ENCODE measurements around the gene APBB1IP. TPM values are rescaled to one million over a fixed set of nuclear protein-coding genes. Genes with fewer than 3 reads are reported as not detected.

Gene APBB1IP
- total and polyA plus RNA-seq, 9 of the 15 experiments (the other 6 are each of a cell fraction or from before 2014, with no cell fraction given): 0.03 to 0.11 (median 0.06) TPM; not detected in 4

DNA sequence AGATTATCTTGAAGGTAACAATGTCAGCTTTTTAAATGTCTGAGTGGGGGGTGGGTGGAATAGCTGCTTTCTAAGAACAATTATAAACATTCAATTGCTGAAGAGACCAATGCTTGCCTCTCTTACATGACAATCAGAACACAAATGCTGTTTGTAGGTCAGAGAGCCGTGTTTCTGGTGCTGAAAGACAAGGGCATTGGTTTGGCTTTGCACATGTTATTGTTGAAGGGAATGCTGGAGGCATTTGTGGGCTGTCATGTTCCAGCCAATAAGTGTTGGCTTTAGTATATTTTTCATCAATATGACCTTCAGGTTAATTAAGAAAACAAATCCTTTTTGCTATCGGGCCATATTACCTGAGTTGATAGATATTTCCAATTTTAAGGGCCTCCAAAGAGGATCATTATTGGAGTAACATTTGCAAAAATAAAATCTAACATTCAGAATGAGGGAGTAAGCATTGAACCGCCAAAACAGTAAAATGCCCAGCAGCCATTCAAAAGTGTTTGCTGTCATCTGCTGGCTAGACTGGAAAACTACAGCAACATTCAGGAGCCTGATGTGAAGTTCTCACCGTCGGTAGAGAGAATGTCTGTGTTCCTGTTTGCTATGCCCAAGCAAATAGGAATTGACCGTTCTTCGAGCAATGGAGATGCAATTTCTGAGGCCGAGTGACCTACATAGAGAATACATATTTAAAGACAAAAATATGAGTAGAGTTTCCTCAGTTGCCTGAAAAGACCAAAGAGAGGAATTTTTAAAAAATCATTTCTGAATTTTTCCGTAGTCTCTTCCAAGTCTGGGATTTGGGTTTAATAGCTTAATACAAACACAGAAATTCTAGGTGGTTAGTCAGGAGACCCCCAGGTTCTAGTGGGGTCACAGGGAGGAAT lies 118.9 kb downstream of the APBB1IP start (continued):
- peak; percentile 75 for TF ChIP-seq SMC3 (conservative IDR thresholded peaks at IDR 0.05; ENCODE audit: insufficient read depth, low read depth, low read length)
- TF ChIP-seq, protein P1, sequence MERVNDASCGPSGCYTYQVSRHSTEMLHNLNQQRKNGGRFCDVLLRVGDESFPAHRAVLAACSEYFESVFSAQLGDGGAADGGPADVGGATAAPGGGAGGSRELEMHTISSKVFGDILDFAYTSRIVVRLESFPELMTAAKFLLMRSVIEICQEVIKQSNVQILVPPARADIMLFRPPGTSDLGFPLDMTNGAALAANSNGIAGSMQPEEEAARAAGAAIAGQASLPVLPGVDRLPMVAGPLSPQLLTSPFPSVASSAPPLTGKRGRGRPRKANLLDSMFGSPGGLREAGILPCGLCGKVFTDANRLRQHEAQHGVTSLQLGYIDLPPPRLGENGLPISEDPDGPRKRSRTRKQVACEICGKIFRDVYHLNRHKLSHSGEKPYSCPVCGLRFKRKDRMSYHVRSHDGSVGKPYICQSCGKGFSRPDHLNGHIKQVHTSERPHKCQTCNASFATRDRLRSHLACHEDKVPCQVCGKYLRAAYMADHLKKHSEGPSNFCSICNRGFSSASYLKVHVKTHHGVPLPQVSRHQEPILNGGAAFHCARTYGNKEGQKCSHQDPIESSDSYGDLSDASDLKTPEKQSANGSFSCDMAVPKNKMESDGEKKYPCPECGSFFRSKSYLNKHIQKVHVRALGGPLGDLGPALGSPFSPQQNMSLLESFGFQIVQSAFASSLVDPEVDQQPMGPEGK (CRISPR knock-in tag; IDR thresholded peaks at IDR 0.05; ENCODE audit: borderline replicate concordance): no peak
- TF ChIP-seq GABPA (tag; conservative IDR thresholded peaks at IDR 0.05; ENCODE audit: low read depth): no peak
- TF ChIP-seq, protein P2, sequence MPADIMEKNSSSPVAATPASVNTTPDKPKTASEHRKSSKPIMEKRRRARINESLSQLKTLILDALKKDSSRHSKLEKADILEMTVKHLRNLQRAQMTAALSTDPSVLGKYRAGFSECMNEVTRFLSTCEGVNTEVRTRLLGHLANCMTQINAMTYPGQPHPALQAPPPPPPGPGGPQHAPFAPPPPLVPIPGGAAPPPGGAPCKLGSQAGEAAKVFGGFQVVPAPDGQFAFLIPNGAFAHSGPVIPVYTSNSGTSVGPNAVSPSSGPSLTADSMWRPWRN (IDR thresholded peaks at IDR 0.05; ENCODE audit: low read depth): no peak
- no peak for TF ChIP-seq ZNF780A (CRISPR knock-in tag; IDR thresholded peaks at IDR 0.05)
- no peak for TF ChIP-seq NR2C2 (CRISPR knock-in tag; IDR thresholded peaks at IDR 0.05)
- no peak for TF ChIP-seq NR2C2 (tag; IDR thresholded peaks at IDR 0.05)
- TF ChIP-seq KLF13 (tag; IDR thresholded peaks at IDR 0.05; ENCODE audit: borderline replicate concordance, low read depth): no peak
- no peak for TF ChIP-seq FOXM1 (IDR thresholded peaks at IDR 0.05; ENCODE audit: low read depth)
- no peak for TF ChIP-seq FOXM1 (CRISPR knock-in tag; IDR thresholded peaks at IDR 0.05; ENCODE audit: low read depth)
- peak; percentile 60; the same call in 1 of the 2 replicates for TF ChIP-seq RB1 (IDR thresholded peaks at IDR 0.05; ENCODE audit: low read depth)
- peak; percentile 62; the same call in 1 of the 2 replicates for TF ChIP-seq ARID2 (IDR thresholded peaks at IDR 0.05)
- TF ChIP-seq, protein P3, sequence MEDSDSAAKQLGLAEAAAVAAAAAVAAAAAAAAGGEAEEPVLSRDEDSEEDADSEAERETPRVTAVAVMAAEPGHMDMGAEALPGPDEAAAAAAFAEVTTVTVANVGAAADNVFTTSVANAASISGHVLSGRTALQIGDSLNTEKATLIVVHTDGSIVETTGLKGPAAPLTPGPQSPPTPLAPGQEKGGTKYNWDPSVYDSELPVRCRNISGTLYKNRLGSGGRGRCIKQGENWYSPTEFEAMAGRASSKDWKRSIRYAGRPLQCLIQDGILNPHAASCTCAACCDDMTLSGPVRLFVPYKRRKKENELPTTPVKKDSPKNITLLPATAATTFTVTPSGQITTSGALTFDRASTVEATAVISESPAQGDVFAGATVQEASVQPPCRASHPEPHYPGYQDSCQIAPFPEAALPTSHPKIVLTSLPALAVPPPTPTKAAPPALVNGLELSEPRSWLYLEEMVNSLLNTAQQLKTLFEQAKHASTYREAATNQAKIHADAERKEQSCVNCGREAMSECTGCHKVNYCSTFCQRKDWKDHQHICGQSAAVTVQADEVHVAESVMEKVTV (CRISPR knock-in tag; IDR thresholded peaks at IDR 0.05): peak; percentile 73
- TF ChIP-seq MTA1 (IDR thresholded peaks at IDR 0.05; ENCODE audit: borderline replicate concordance): no peak
- TF ChIP-seq TBL1XR1 (IDR thresholded peaks at IDR 0.05; ENCODE audit: low read length in 2 of 2): no peak
- no peak for TF ChIP-seq HDAC3 (IDR thresholded peaks at IDR 0.05; ENCODE audit: borderline replicate concordance, partially characterized antibody)
- TF ChIP-seq ESRRA (IDR thresholded peaks at IDR 0.05; ENCODE audit: borderline replicate concordance, low read depth): no peak
- TF ChIP-seq CREM (IDR thresholded peaks at IDR 0.05; ENCODE audit: low read depth): no peak
- TF ChIP-seq U2AF2 (optimal IDR thresholded peaks at IDR 0.05; ENCODE audit: low read depth, low read length): no peak
- TF ChIP-seq, protein P4, sequence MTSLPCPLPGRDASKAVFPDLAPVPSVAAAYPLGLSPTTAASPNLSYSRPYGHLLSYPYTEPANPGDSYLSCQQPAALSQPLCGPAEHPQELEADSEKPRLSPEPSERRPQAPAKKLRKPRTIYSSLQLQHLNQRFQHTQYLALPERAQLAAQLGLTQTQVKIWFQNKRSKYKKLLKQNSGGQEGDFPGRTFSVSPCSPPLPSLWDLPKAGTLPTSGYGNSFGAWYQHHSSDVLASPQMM (CRISPR knock-in tag; IDR thresholded peaks at IDR 0.05): no peak
- no peak for TF ChIP-seq SP1 (CRISPR knock-in tag; IDR thresholded peaks at IDR 0.05)

Data from K562 (cell line).